GM10266 (cell line): ENCODE measurements around the gene CPNE2.
A peak's percentile ranks its signal among the peaks of the same experiment; 100 is the strongest.

Experiments used
- DNase-seq: peaks from one replicate; pipeline ENCODE4 v3.0.0; 2012; ENCODE audit errors: extremely low spot score
- CTCF ChIP-seq: IDR thresholded peaks from 2 replicates; pipeline ENCODE4 v1.5.1; 2012; ENCODE audit warnings: mild to moderate bottlenecking, low read depth; ENCODE audit not compliant: control insufficient read depth, insufficient read depth; ENCODE audit errors: missing control alignments

The CPNE2 gene

GRCh38 chr16:57091975-57092785, at the start of gene CPNE2:
TSS of gene CPNE2 (plus strand) at chr16:57092583. CDS start at chr16:57110743, 18,160 bp downstream.
- DNase-seq: peak; percentile 86
- peak; percentile 23 for TF ChIP-seq CTCF

GRCh38 chr16:57043248-57043647, 49.1 kb upstream of the CPNE2 start:
- no peak for TF ChIP-seq CTCF
- DNase-seq: no peak

GRCh38 chr16:57044931-57045693, 47.3 kb upstream of the CPNE2 start:
- DNase-seq: no peak
- no peak for TF ChIP-seq CTCF

- TF ChIP-seq CTCF: peak; percentile 91
- peak; percentile 70 for DNase-seq
Observed at GRCh38 chr16:57045694-57046381, 46.5 kb upstream of the CPNE2 start.

- no peak for TF ChIP-seq CTCF
- DNase-seq: no peak
Observed at GRCh38 chr16:57048095-57048494, 44.3 kb upstream of the CPNE2 start.

- DNase-seq: peak; percentile 68
- TF ChIP-seq CTCF: no peak
Observed at GRCh38 chr16:57049678-57050077, 42.7 kb upstream of the CPNE2 start.
